ENCODE results near the gene RNU6-9.

RNU6-9 gene

DNA sequence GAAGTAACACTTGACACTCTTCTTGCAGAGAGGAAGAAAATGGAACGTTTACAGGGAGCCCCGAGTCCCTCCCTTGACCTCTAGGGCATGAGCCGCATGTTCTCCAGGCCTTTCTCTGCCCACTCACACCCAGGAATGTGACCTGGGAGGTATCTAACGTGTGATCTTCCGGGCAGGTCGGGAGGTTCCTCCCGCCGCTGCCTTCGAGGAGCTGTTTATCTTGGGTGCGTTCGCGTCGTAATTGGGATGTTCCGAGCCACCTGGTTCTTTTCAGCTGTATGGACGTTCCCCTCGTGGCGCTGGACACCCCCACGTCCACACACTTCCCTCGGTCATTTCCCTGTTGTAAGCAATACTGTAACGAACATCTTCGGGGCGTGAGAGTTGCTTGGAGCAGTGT is 46.2 kb downstream of the RNU6-9 start:
- no peak for DNase-seq
- H3K36me3 Mint-ChIP-seq (ENCODE audit: insufficient read depth) = peaks cover 11% of the 10 kb centered on the region
- peak overlapping the region in 1 of 2 donors; percentile 78 for H3K4me3 Mint-ChIP-seq
- no peaks in the 10 kb centered on the region for H3K27me3 Mint-ChIP-seq
- peaks cover 0 to 2% of the 10 kb centered on the region in 2 donors for H3K9me3 Mint-ChIP-seq
- peaks cover 18 to 19% of the 10 kb centered on the region in 2 donors for H3K4me1 Mint-ChIP-seq (ENCODE audit: low read depth in 2 of 2)
- ATAC-seq (replicated peaks) = no peak
- H3K27ac Mint-ChIP-seq = no peak overlapping the region

DNA sequence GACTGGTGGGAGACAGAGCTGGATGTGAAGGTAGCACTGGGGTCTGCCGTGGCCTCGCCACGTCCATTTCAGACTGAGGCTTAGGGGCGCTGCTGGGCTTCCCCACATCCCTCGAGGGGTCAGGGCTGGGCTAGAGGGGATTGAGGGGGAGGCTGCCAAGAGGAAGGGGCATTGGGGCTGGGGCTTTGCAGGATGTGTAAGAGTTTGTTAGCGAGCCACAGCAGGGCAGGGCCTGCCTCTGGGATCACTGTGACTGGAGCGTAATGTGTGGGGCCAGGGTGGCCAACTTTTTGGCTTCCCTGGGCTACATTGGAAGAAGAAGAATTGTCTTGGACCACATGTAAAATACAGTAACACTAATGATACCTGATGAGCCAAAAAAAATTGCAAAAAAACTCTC is 46.6 kb downstream of the RNU6-9 start:
- H3K9me3 Mint-ChIP-seq = peaks cover 0 to 2% of the 10 kb centered on the region in 2 donors
- H3K36me3 Mint-ChIP-seq (ENCODE audit: insufficient read depth) = peaks cover 11% of the 10 kb centered on the region
- H3K4me3 Mint-ChIP-seq = peak overlapping the region; percentile 78 to 82
- peak overlapping the region; percentile 22 to 81 for H3K27ac Mint-ChIP-seq
- DNase-seq (no peak), ATAC-seq (replicated peaks) (no peak)
- H3K4me1 Mint-ChIP-seq (ENCODE audit: low read depth in 2 of 2) = peaks cover 18 to 21% of the 10 kb centered on the region in 2 donors
- H3K27me3 Mint-ChIP-seq = no peaks in the 10 kb centered on the region

DNA sequence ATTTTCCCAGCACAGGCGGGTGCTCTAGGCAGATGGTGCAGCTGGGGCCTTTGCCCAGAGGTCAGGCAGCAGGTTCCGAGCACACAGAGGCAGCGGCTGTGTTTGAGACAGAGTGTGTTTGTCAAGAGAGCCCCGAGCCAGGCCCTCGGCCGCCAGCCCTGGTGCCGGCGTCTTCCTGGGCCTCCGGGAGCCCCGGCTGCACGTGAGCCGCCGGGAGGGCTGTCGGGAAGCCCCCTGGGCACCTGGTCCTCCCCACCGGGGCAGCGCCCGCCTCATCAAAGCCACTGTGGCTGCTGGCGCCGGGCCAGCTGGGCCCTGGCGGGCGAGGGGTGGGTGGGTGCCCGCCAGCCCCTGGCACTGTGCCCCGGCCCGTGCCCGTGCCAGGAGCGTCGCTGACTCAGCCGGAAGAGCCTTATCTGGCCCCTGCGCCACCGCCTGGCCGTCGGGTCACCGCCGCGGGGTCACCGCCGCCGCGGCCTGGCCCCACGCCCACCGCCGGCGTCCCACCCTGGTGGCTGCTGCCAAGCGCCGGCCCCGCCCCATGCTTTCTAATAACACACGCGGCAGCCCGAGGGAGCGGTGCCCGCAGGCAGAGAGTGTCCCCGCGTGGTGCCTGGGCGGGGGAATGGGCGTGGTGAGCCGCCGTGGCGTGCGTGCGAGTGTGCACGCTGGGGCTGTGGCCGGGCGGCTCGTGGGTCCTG is 47.5 kb downstream of the RNU6-9 start:
- peak overlapping the region; percentile 81 to 82 for H3K27ac Mint-ChIP-seq
- H3K4me3 Mint-ChIP-seq = peak overlapping the region; percentile 78 to 82
- H3K9me3 Mint-ChIP-seq = peaks cover 0 to 2% of the 10 kb centered on the region in 2 donors

DNA sequence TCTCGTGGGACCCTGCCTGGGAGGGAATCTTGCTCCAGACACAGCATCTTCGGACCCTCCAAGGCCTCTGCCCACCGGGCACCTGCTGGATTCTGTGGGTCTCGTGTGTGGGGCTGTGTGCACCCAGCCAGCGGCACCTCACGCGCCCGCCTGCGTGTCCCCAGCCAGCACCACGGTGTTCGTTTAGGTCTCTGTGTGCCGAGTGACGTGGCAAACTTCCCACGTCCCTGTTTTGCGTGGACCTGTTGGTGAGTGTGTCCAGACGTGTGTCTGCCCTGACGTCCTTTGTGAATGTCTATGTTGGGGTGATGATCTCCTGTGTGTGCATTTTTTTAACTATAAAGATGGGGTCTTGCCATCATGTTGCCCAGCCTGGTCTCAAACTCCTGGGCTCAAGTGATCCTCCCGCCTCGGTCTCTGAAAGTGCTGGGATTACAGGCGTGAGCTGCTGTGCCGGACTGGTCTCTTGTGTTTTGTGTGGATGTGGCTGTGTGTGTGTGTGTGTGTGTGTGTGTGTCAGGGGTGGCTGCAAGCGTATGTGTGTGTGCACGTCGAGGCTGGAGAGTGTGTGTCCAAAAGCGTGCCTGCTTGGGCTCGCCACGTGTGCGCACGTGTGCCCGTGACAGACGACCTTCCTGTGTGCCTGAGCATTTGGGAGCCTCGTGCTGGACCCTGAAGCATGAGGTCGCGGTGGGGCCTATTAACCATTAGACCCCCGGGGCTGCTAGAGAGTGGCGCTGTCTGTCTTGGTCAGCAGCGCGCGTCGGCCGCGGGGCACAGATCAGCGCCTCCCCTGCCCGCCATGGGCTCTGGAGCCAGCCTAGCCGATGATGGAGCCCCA is 48.2 kb downstream of the RNU6-9 start:
- Mint-ChIP-seq H3K36me3 (ENCODE audit: insufficient read depth) (peaks cover 11% of the 10 kb centered on the region), H3K4me3 (peak overlapping the region; percentile 71 to 72), H3K9me3 (peaks cover 0 to 2% of the 10 kb centered on the region in 2 donors), H3K27me3 (no peaks in the 10 kb centered on the region), H3K27ac (peak overlapping the region; percentile 17 to 82), H3K4me1 (ENCODE audit: low read depth in 2 of 2) (peaks cover 18 to 23% of the 10 kb centered on the region in 2 donors)
- ATAC-seq (replicated peaks) (peak; percentile 2), DNase-seq (no peak)

More for the DNA sequence above, 47.5 kb downstream of the RNU6-9 start:
- ATAC-seq (replicated peaks) = peak; percentile 80
- H3K36me3 Mint-ChIP-seq (ENCODE audit: insufficient read depth) = peaks cover 11% of the 10 kb centered on the region
- H3K27me3 Mint-ChIP-seq = no peaks in the 10 kb centered on the region
- H3K4me1 Mint-ChIP-seq (ENCODE audit: low read depth in 2 of 2) = peaks cover 18 to 23% of the 10 kb centered on the region in 2 donors
- peak; percentile 70 to 72 (median 70) for DNase-seq

DNA sequence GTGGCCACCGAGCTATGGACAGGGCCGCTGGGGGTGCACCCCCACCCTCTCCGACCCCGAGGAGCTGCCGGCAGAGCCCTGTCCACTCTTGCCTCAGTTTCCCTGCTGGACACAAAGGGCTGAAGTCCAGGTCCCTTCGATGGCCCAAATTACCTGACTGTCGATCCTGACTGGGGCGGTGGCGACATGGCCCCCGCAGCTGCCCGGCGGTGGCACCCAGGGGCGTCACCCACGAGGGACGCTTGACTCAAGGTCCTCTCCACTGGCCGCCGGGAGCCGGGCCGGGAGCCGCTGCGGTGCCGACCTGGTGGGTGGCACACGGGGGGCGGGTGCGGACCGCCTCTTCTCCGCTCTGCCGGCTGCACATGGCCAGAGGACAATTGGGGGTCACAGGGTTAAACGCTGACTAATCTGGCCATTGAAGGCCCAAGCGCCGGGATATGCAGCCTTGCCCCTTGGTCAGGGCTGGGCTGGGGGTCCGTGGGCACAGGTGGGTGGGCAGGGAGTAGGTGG is 48.9 kb downstream of the RNU6-9 start:
- peaks cover 11% of the 10 kb centered on the region for H3K36me3 Mint-ChIP-seq (ENCODE audit: insufficient read depth)
- H3K4me1 Mint-ChIP-seq (ENCODE audit: low read depth in 2 of 2) = peaks cover 18 to 23% of the 10 kb centered on the region in 2 donors
- peaks cover 0 to 2% of the 10 kb centered on the region in 2 donors for H3K9me3 Mint-ChIP-seq
- no peaks in the 10 kb centered on the region for H3K27me3 Mint-ChIP-seq
- H3K27ac Mint-ChIP-seq = no peak overlapping the region
- DNase-seq (no peak), ATAC-seq (replicated peaks) (no peak)
- H3K4me3 Mint-ChIP-seq = no peak overlapping the region

Measured in effector memory CD8-positive, alpha-beta T cell (primary cell).